ENCODE data around the gene MAPK8IP1. TPM values are rescaled to one million over a fixed set of nuclear protein-coding genes. Genes with fewer than 3 reads are reported as not detected.

Gene MAPK8IP1
- total and polyA plus RNA-seq, 2 experiments from 2014 or later = 5.9 to 39.4 TPM

GRCh38 chr11:45930951-45931570, 45.6 kb downstream of the MAPK8IP1 start (continued):
- TF ChIP-seq ZNF462 (CRISPR knock-in tag; IDR thresholded peaks at IDR 0.05) = no peak

- Histone ChIP-seq H2AFZ (no peak overlapping the region), H3K4me3 (no peak overlapping the region), H3F3A (replicated peaks; ENCODE audit: low read depth) (0 out of 2 replicates have a peak, but pooled peaks cover 6% of the 10 kb centered on the region), H3K9me2 (ENCODE audit: insufficient read depth) (no peaks in the 10 kb centered on the region), H3K36me3 (ENCODE audit: insufficient read depth) (peaks cover 11% of the 10 kb centered on the region; the same call in 1 of the 2 replicates), H3K27me3 (ENCODE audit: insufficient read depth) (no peaks in the 10 kb centered on the region), H4K20me1 (replicated peaks; ENCODE audit: insufficient read depth) (peaks cover 4% of the 10 kb centered on the region), H3K4me1 (ENCODE audit: insufficient read depth) (no peaks in the 10 kb centered on the region; the same call in 1 of the 2 replicates), H3K4me2 (no peak overlapping the region), H3K79me2 (replicated peaks; ENCODE audit: insufficient read depth) (no peaks in the 10 kb centered on the region), H3K27ac (ENCODE audit: low read depth) (peak overlapping the region; percentile 45; the same call in 1 of the 2 replicates)
- no peak for ATAC-seq
- Mint-ChIP-seq H3K27ac (no peak overlapping the region), H3K36me3 (ENCODE audit: low read depth) (peaks cover 38% of the 10 kb centered on the region), H3K9me3 (no peaks in the 10 kb centered on the region), H3K4me3 (no peak overlapping the region), H3K27me3 (ENCODE audit: insufficient read depth, low read depth, poor library complexity) (peaks cover 11% of the 10 kb centered on the region), H3K4me1 (peaks cover 17% of the 10 kb centered on the region)
- no peak for DNase-seq (ENCODE audit: low spot score)
- TF ChIP-seq NANOG (IDR thresholded peaks at IDR 0.05; ENCODE audit: borderline replicate concordance) (no peak), POLR2AphosphoS5 (IDR thresholded peaks at IDR 0.05; ENCODE audit: low read depth) (no peak), ZNF462 (CRISPR knock-in tag; IDR thresholded peaks at IDR 0.05) (no peak), ZNF331 (CRISPR knock-in tag; IDR thresholded peaks at IDR 0.05; ENCODE audit: low read depth) (no peak), EZH2 (IDR thresholded peaks at IDR 0.05; ENCODE audit: low read depth, unreplicated experiment) (no peak), EZH2phosphoT487 (IDR thresholded peaks at IDR 0.05; ENCODE audit: unreplicated experiment) (no peak)
- TF ChIP-seq, protein P1, sequence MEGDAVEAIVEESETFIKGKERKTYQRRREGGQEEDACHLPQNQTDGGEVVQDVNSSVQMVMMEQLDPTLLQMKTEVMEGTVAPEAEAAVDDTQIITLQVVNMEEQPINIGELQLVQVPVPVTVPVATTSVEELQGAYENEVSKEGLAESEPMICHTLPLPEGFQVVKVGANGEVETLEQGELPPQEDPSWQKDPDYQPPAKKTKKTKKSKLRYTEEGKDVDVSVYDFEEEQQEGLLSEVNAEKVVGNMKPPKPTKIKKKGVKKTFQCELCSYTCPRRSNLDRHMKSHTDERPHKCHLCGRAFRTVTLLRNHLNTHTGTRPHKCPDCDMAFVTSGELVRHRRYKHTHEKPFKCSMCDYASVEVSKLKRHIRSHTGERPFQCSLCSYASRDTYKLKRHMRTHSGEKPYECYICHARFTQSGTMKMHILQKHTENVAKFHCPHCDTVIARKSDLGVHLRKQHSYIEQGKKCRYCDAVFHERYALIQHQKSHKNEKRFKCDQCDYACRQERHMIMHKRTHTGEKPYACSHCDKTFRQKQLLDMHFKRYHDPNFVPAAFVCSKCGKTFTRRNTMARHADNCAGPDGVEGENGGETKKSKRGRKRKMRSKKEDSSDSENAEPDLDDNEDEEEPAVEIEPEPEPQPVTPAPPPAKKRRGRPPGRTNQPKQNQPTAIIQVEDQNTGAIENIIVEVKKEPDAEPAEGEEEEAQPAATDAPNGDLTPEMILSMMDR (conservative IDR thresholded peaks at IDR 0.05; ENCODE audit: low read depth in 2 of 2) = no peak
These were observed 46.3 kb downstream of the MAPK8IP1 start for GRCh38 chr11:45931739-45932138.
